ENCODE data around the gene OR51B5.

DNA sequence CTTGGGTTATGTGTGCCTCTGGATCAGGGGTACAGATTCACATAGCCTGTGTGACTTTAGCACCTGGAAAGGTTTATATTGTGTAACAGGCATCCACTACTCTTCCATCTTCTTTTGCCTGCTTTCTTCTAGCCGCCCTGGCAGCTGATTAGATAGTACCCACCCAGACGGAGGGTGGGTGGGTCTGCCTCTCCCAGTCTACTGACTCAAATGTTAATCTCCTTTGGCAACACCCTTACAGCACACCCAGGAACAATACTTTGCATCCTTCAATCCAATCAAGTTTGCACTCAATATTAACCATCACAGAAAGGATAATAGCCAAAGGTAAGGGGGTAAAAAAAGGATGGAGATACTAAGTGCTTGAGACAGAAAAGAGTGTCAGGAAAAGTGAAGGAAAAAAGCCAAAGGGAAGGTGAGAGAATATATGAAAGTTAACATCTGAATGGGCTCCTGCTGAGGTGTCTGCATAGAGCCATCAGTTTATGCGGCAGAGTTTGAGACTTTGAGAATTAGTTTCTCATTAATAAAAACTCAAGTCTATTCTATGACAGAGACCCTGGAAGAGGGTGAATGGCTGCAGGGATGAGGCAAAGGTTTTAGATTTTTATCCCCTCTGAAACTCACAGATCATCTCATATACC, 5.3 kb upstream of the OR51B5 start:
- TF ChIP-seq, protein P1, sequence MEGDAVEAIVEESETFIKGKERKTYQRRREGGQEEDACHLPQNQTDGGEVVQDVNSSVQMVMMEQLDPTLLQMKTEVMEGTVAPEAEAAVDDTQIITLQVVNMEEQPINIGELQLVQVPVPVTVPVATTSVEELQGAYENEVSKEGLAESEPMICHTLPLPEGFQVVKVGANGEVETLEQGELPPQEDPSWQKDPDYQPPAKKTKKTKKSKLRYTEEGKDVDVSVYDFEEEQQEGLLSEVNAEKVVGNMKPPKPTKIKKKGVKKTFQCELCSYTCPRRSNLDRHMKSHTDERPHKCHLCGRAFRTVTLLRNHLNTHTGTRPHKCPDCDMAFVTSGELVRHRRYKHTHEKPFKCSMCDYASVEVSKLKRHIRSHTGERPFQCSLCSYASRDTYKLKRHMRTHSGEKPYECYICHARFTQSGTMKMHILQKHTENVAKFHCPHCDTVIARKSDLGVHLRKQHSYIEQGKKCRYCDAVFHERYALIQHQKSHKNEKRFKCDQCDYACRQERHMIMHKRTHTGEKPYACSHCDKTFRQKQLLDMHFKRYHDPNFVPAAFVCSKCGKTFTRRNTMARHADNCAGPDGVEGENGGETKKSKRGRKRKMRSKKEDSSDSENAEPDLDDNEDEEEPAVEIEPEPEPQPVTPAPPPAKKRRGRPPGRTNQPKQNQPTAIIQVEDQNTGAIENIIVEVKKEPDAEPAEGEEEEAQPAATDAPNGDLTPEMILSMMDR (IDR thresholded peaks at IDR 0.05): no peak
- TF ChIP-seq POLR2A (IDR thresholded peaks at IDR 0.05; ENCODE audit: low read depth) (no peak), POLR2AphosphoS5 (IDR thresholded peaks at IDR 0.05) (no peak)
